Karpas-422 (cell line): ENCODE measurements around the gene OTOP3. TPM values are rescaled to one million over a fixed set of nuclear protein-coding genes. Genes with fewer than 3 reads are reported as not detected.

Source experiments
- DNase-seq: peaks from one replicate; pipeline ENCODE4 v3.0.0-alpha.2; 2015
- H2AFZ ChIP-seq: fragments of 200-600 bp; sonication (generic); 2 replicates; pipeline ENCODE4 v1.6.1; 2014; ENCODE audit warnings: antibody characterized with exemption, low read length, mixed read lengths
- H3K27ac ChIP-seq: fragments of 200-600 bp; sonication (generic); 2 replicates; pipeline ENCODE4 v1.5.1; 2014; ENCODE audit warnings: mild to moderate bottlenecking, low read length, moderate library complexity
- H3K27me3 ChIP-seq: fragments of 200-600 bp; sonication (generic); 2 replicates; pipeline ENCODE4 v1.6.1; 2014; ENCODE audit warnings: low read length, mixed read lengths
- H3K36me3 ChIP-seq: fragments of 200-600 bp; sonication (generic); 2 replicates; pipeline ENCODE4 v1.6.1; 2014; ENCODE audit warnings: low read length, mixed read lengths; ENCODE audit not compliant: insufficient read depth
- H3K4me1 ChIP-seq: fragments of 200-600 bp; sonication (generic); 2 replicates; pipeline ENCODE4 v1.6.1; 2014; ENCODE audit warnings: mild to moderate bottlenecking, low read length, mixed read lengths
- H3K4me2 ChIP-seq: fragments of 200-600 bp; sonication (generic); 2 replicates; pipeline ENCODE4 v1.6.1; 2014; ENCODE audit warnings: low read length, low read depth, mild to moderate bottlenecking; ENCODE audit not compliant: poor library complexity, severe bottlenecking
- H3K4me3 ChIP-seq: fragments of 200-600 bp; sonication (generic); 2 replicates; pipeline ENCODE4 v1.5.1; 2014; ENCODE audit warnings: mild to moderate bottlenecking, antibody characterized with exemption, low read length, mixed read lengths
- H3K79me2 ChIP-seq: fragments of 200-600 bp; sonication (generic); 2 replicates; pipeline ENCODE4 v1.6.1; 2014; ENCODE audit warnings: mild to moderate bottlenecking, low read length, mixed read lengths
- H3K9ac ChIP-seq: fragments of 200-600 bp; sonication (generic); 2 replicates; pipeline ENCODE4 v1.6.0; 2014; ENCODE audit warnings: low read length
- H3K9me2 ChIP-seq: fragments of 200-600 bp; sonication (generic), shearing (Covaris generic); replicated peaks from 2 replicates; pipeline ENCODE4 v1.6.0; 2014; ENCODE audit warnings: mild to moderate bottlenecking, low read length, moderate library complexity; ENCODE audit not compliant: insufficient read depth
- H3K9me3 ChIP-seq: fragments of 300-700, 200-600 bp; sonication (generic); 2 replicates; pipeline ENCODE4 v1.6.1; 2014; ENCODE audit warnings: low read length, mixed read lengths
- H4K20me1 ChIP-seq: fragments of 200-600 bp; sonication (generic); 2 replicates; pipeline ENCODE4 v1.6.1; 2014; ENCODE audit warnings: mild to moderate bottlenecking, antibody characterized with exemption, low read length, low read depth; ENCODE audit not compliant: insufficient read depth
- total RNA-seq: library from RNA; depleted of rRNA; stranded (reverse); fragments of >200 nt; shearing (Covaris generic); gene quantifications from 2 replicates; pipeline ENCODE4 v1.2.3, GENCODE V29; 2014; ENCODE audit warnings: low replicate concordance

The OTOP3 gene
- total RNA-seq, 1 experiment from 2014 or later: not detected

DNA sequence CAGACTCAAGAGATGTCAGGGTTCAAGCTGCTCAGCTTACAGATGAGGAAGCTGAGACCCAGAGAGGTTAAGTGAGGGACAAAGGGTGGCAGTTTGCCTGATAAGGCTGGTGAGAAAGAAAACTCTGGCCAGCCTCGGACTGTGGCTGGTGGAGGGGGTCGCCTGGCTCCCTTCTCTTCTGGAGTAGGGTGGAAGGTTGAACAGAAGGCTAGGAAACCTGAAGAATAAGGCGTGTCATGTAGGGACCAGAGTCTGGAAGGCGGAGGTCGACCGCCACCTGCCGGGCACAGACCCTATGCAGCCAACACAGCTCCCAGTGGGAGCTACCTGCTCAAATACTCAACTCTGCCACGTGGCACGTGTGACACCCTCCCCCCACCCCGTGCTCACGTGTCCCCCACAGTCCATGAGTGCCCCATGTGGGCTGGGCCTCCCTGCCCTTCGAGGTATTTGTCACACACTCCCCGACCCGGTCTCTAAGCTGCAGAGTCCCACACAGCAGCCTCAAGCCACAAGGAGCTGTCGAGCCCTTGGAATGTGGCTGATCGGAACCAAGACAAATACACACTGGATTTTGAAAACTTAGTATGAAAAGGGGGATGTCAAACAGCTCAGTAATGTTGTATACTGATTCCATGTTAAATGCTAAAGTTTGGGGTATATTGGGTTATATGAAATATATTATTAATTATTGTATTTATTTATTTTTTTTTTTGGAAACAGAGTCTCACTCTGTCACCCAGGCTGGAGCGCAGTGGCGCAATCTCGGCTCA is 25.1 kb downstream of the OTOP3 start:
- H2AFZ ChIP-seq: peak overlapping the region; percentile 27; the same call in 1 of the 2 replicates

DNA sequence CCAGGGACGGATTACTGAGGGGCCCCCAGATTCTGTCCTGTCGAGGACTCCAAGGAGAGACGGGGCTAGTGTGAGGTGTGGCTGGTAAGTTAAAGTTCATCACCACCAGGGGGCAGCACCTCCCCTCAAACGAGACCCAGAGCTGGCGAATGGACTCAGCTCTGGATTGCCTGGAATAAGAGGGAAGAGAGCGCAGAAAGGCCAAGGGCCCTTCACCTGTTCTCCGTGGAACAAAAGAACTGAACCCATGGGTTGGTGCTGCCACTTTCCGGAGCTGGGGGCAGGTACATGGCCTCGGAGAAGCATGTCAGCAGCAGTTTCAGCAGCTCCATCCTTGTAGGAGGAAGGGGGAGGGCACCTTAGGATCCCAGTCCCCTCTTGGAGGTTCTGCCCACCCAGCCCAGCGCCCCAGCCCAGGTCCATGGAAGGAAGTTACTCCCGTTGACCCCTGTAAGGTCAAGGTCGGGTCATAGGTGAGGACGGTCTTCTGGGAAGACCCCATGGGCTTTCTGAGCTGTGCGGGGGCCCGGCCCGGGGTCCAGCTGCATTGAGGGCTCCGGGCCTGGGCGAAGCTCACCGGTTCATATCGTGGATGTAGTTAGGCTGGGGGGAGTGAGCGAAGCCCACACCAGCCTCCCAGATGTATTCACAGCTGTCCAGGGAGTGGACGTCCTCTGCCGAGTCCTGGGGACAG is 26.1 kb downstream of the OTOP3 start:
- Histone ChIP-seq H3K9me2 (no peaks in the 10 kb centered on the region), H4K20me1 (no peaks in the 10 kb centered on the region), H3K4me2 (no peak overlapping the region), H2AFZ (no peak overlapping the region), H3K9ac (no peak overlapping the region), H3K27me3 (no peaks in the 10 kb centered on the region), H3K4me3 (no peak overlapping the region), H3K36me3 (no peaks in the 10 kb centered on the region), H3K4me1 (peaks cover 7% of the 10 kb centered on the region), H3K27ac (no peak overlapping the region), H3K9me3 (no peaks in the 10 kb centered on the region), H3K79me2 (no peaks in the 10 kb centered on the region)
- DNase-seq: peak; percentile 91

More for the DNA sequence above, 25.1 kb downstream of the OTOP3 start:
- H3K27ac ChIP-seq: no peak overlapping the region
- H4K20me1 ChIP-seq: no peaks in the 10 kb centered on the region
- peak; percentile 93 for DNase-seq
- H3K36me3 ChIP-seq: no peaks in the 10 kb centered on the region
- peak overlapping the region; percentile 39 for H3K4me2 ChIP-seq
- H3K4me1 ChIP-seq: peaks cover 7% of the 10 kb centered on the region
- no peaks in the 10 kb centered on the region for H3K27me3 ChIP-seq
- no peaks in the 10 kb centered on the region for H3K9me3 ChIP-seq
- H3K9ac ChIP-seq: no peak overlapping the region
- no peak overlapping the region for H3K4me3 ChIP-seq
- H3K79me2 ChIP-seq: no peaks in the 10 kb centered on the region
- H3K9me2 ChIP-seq: no peaks in the 10 kb centered on the region

DNA sequence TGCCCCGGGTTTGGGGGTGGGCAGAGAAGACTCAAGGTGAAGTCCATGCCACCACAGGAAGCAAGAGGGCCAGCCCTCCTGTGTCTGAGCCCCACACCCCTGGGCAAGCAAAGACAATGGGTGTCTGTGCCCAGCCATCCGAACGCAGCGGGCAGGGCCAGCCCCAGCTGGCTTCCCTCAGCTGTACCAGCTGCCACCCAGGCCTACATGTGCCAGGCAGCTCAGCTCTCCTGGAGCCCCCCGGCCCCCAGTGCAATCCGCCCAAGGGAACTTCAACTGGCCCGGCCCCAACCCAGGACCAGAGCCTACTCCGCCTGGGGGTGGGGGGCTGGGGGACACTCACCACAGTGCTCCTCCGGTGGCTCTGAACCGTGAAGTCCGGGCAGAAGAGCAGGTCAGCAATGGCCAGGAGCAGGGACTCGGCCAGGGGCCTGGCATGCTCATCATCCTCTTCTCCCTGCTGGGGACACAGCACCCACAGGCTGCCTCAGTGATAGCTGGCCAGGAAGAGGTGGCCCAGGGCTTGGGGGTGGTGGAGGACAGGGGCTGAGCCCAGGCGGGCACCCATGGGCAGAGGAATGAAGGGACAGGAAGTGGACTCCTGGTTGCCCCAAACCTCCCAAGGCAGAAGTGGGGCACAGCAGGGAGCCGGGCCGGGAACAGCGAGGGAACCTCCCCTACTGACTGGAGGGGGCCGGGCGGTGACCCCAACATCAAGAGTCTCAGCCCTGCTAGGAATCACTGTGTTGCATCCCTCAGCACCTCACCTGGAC is 27.1 kb downstream of the OTOP3 start:
- Histone ChIP-seq H3K9me3 (no peaks in the 10 kb centered on the region), H3K4me2 (no peak overlapping the region), H3K4me3 (no peak overlapping the region), H3K36me3 (no peaks in the 10 kb centered on the region), H3K79me2 (no peaks in the 10 kb centered on the region), H3K27me3 (no peaks in the 10 kb centered on the region), H3K4me1 (peaks cover 7% of the 10 kb centered on the region), H3K9ac (no peak overlapping the region), H3K9me2 (no peaks in the 10 kb centered on the region), H2AFZ (no peak overlapping the region), H3K27ac (no peak overlapping the region), H4K20me1 (no peaks in the 10 kb centered on the region)
- no peak for DNase-seq

DNA sequence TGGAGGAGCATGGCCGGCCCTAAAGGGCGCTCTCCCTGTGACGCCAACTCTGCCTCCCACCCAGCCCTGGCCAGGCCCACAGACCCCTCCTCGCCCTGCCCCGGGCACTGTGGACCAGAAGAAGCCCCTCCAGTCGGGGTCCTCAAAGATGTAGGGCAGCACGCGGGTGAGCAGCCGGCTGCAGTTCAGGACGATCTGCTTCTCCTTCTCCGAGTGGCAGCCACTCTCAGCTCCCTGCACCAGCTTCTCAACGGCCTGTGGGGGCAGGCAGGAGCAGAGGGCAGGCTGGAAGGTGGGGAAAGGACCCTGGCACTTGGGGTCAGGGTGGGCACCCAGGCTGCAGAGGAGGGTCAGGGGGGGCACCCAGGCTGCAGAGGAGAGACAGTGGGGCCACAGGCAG is 28.0 kb downstream of the OTOP3 start:
- H3K4me1 ChIP-seq: peaks cover 7% of the 10 kb centered on the region
- H3K9ac ChIP-seq: no peak overlapping the region
- no peaks in the 10 kb centered on the region for H4K20me1 ChIP-seq
- H2AFZ ChIP-seq: no peak overlapping the region
- no peaks in the 10 kb centered on the region for H3K9me2 ChIP-seq
- H3K4me2 ChIP-seq: no peak overlapping the region
- H3K4me3 ChIP-seq: no peak overlapping the region
- H3K27ac ChIP-seq: no peak overlapping the region
- no peaks in the 10 kb centered on the region for H3K36me3 ChIP-seq
- H3K9me3 ChIP-seq: no peaks in the 10 kb centered on the region
- peak; percentile 51 for DNase-seq
- no peaks in the 10 kb centered on the region for H3K27me3 ChIP-seq
- H3K79me2 ChIP-seq: no peaks in the 10 kb centered on the region

DNA sequence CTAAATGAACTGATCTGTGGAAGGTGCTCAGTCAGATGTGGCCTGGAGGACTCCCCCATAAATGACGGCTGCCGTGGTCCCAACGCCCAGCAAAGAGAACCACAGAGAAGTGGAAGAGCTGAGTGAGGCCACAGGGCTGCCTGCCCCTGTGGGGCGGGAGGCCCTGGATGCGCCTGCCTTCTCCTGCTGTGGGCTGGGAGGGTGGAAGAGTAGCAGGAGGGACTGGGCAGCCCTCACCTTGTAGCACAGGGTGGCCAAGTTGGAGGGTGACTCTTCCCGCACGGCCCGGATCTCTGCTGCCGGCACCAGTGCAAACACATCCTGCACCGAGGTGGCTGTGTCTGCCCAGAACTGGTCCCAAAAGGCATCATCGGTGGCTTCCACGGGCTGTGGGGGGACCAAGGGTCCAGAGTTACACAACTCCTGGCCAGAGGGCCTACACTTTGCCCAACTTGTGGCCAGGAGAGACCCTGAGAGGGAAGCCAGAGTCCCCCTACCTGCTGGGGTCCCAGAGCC is 28.6 kb downstream of the OTOP3 start:
- H3K27me3 ChIP-seq: no peaks in the 10 kb centered on the region
- H3K4me2 ChIP-seq: no peak overlapping the region
- H3K79me2 ChIP-seq: no peaks in the 10 kb centered on the region
- no peak overlapping the region for H3K4me3 ChIP-seq
- H3K27ac ChIP-seq: no peak overlapping the region
- H4K20me1 ChIP-seq: no peaks in the 10 kb centered on the region
- no peaks in the 10 kb centered on the region for H3K9me2 ChIP-seq
- DNase-seq: no peak
- H3K9me3 ChIP-seq: no peaks in the 10 kb centered on the region
- H2AFZ ChIP-seq: no peak overlapping the region
- no peaks in the 10 kb centered on the region for H3K36me3 ChIP-seq
- H3K9ac ChIP-seq: no peak overlapping the region
- peaks cover 7% of the 10 kb centered on the region for H3K4me1 ChIP-seq

DNA sequence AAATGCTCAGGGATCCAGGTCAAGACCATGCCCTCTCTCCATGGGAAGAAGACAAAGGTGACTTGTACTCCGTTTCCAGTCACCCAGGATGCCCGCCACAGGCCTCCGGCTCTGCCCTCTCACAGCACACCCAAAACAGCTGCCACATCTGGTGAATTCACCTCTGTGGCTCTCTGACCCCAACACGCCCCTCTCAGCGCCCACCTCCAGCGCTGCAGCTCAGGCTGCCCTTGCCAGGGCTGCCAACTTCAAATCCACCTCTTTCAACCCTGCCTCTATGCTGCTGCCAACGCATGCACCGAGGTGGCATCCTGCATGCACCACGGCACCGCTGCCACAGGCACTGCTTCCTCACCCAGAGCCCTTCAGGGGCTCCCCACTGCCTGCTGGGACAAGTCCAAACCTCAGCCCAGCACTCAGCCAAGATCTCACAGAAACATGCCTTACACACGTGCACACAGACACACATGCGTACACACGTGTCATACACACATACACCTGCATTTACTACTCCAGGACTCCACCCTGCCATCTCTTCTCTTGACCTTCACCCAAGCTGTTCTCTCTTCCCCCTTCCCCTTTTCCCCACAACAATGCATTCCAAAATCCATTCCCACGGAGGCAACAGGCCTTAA is 29.4 kb downstream of the OTOP3 start:
- no peaks in the 10 kb centered on the region for H3K79me2 ChIP-seq
- peaks cover 7% of the 10 kb centered on the region for H3K4me1 ChIP-seq
- no peak overlapping the region for H3K9ac ChIP-seq
- no peaks in the 10 kb centered on the region for H3K9me2 ChIP-seq
- H3K36me3 ChIP-seq: no peaks in the 10 kb centered on the region
- no peak overlapping the region for H3K27ac ChIP-seq
- DNase-seq: no peak
- H3K4me3 ChIP-seq: no peak overlapping the region
- H3K27me3 ChIP-seq: no peaks in the 10 kb centered on the region
- H2AFZ ChIP-seq: no peak overlapping the region
- H3K4me2 ChIP-seq: no peak overlapping the region
- H4K20me1 ChIP-seq: no peaks in the 10 kb centered on the region
- H3K9me3 ChIP-seq: no peaks in the 10 kb centered on the region

DNA sequence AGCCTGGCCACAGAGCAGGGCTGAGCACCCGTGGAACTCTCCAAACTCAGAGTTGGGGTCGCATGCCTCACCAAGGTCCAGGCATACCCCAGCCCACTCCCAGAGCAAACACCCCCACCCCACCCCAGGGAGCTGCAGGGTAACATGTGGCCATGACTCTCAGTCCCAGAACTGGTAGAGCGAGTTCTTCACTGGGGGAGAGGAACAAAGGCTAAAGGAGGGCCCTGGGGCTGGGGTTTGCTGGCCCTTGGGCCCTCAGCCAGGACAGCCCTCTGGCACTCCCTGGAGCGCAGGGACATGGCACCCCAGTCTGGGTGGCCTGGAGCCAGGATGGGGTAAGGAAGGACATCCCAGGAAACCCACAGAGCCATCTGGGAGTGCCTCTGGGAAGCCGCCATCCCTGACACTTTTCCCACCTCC is 32.7 kb downstream of the OTOP3 start:
- Histone ChIP-seq H3K9me3 (no peaks in the 10 kb centered on the region), H3K27me3 (no peaks in the 10 kb centered on the region), H3K4me2 (no peak overlapping the region), H2AFZ (no peak overlapping the region), H3K9me2 (no peaks in the 10 kb centered on the region), H4K20me1 (no peaks in the 10 kb centered on the region), H3K36me3 (no peaks in the 10 kb centered on the region), H3K27ac (no peak overlapping the region), H3K9ac (no peak overlapping the region), H3K4me3 (no peak overlapping the region), H3K79me2 (no peaks in the 10 kb centered on the region), H3K4me1 (no peaks in the 10 kb centered on the region)
- no peak for DNase-seq
